ENCODE data around the gene UBE2QL1.

The UBE2QL1 gene

GRCh38 chr5:6453937-6454560 is 5.4 kb downstream of the UBE2QL1 start:
- no peaks in the 10 kb centered on the region for H3F3A ChIP-seq (ENCODE audit: insufficient read depth, low read length)
- no peaks in the 10 kb centered on the region; the same call in 1 of the 2 replicates for H3K27me3 ChIP-seq (ENCODE audit: insufficient read depth, low read length)
- H3K4me3 ChIP-seq (ENCODE audit: low read depth, low read length, poor library complexity, severe bottlenecking) = no peak overlapping the region
- no peak overlapping the region for H2AFZ ChIP-seq (ENCODE audit: low read length)
- H3K4me2 ChIP-seq (ENCODE audit: low read length) = no peak overlapping the region
- no peaks in the 10 kb centered on the region for H3K36me3 ChIP-seq (ENCODE audit: insufficient read depth, low read length)
- no peaks in the 10 kb centered on the region for H3K79me2 ChIP-seq (ENCODE audit: insufficient read depth, low read length)
- no peaks in the 10 kb centered on the region for H4K20me1 ChIP-seq (ENCODE audit: insufficient read depth, low read length)
- no peak overlapping the region for H3K27ac ChIP-seq (ENCODE audit: low read depth, low read length, poor library complexity, severe bottlenecking)
- TF ChIP-seq EZH2 (IDR thresholded peaks at IDR 0.05; ENCODE audit: borderline replicate concordance, low read length) (no peak), CTCF (IDR thresholded peaks at IDR 0.05; ENCODE audit: low read length) (no peak)
- H3K4me1 ChIP-seq (ENCODE audit: insufficient read depth, low read length, severe bottlenecking) = no peaks in the 10 kb centered on the region
- no peak overlapping the region for H3K9ac ChIP-seq (ENCODE audit: low read length)
- no peaks in the 10 kb centered on the region for H3K9me3 ChIP-seq (ENCODE audit: low read length)
- H3K9me2 ChIP-seq (ENCODE audit: low read depth, low read length) = no peaks in the 10 kb centered on the region

- Histone ChIP-seq H3K4me2 (ENCODE audit: low read length) (no peak overlapping the region), H4K20me1 (ENCODE audit: insufficient read depth, low read length) (no peaks in the 10 kb centered on the region), H3F3A (ENCODE audit: insufficient read depth, low read length) (no peaks in the 10 kb centered on the region), H3K27me3 (ENCODE audit: insufficient read depth, low read length) (no peaks in the 10 kb centered on the region; the same call in 1 of the 2 replicates), H3K36me3 (ENCODE audit: insufficient read depth, low read length) (no peaks in the 10 kb centered on the region), H2AFZ (ENCODE audit: low read length) (no peak overlapping the region), H3K4me3 (ENCODE audit: low read depth, low read length, poor library complexity, severe bottlenecking) (no peak overlapping the region), H3K79me2 (ENCODE audit: insufficient read depth, low read length) (no peaks in the 10 kb centered on the region), H3K9me3 (ENCODE audit: low read length) (no peaks in the 10 kb centered on the region), H3K9ac (ENCODE audit: low read length) (no peak overlapping the region), H3K27ac (ENCODE audit: low read depth, low read length, poor library complexity, severe bottlenecking) (no peak overlapping the region), H3K4me1 (ENCODE audit: insufficient read depth, low read length, severe bottlenecking) (no peaks in the 10 kb centered on the region), H3K9me2 (ENCODE audit: low read depth, low read length) (no peaks in the 10 kb centered on the region)
- TF ChIP-seq CTCF (IDR thresholded peaks at IDR 0.05; ENCODE audit: low read length) = no peak
- TF ChIP-seq EZH2 (IDR thresholded peaks at IDR 0.05; ENCODE audit: borderline replicate concordance, low read length) = no peak
Measured at GRCh38 chr5:6454628-6455053, 6.0 kb downstream of the UBE2QL1 start.

GRCh38 chr5:6455571-6456200 is 7.0 kb downstream of the UBE2QL1 start:
- Histone ChIP-seq H3K9me3 (ENCODE audit: low read length) (no peaks in the 10 kb centered on the region), H3K9me2 (ENCODE audit: low read depth, low read length) (no peaks in the 10 kb centered on the region), H3K4me3 (ENCODE audit: low read depth, low read length, poor library complexity, severe bottlenecking) (no peak overlapping the region), H3K9ac (ENCODE audit: low read length) (no peak overlapping the region), H3K27ac (ENCODE audit: low read depth, low read length, poor library complexity, severe bottlenecking) (no peak overlapping the region), H3K4me1 (ENCODE audit: insufficient read depth, low read length, severe bottlenecking) (no peaks in the 10 kb centered on the region), H3K36me3 (ENCODE audit: insufficient read depth, low read length) (no peaks in the 10 kb centered on the region), H2AFZ (ENCODE audit: low read length) (no peak overlapping the region), H3F3A (ENCODE audit: insufficient read depth, low read length) (no peaks in the 10 kb centered on the region), H3K79me2 (ENCODE audit: insufficient read depth, low read length) (no peaks in the 10 kb centered on the region), H3K27me3 (ENCODE audit: insufficient read depth, low read length) (no peaks in the 10 kb centered on the region; the same call in 1 of the 2 replicates), H4K20me1 (ENCODE audit: insufficient read depth, low read length) (no peaks in the 10 kb centered on the region), H3K4me2 (ENCODE audit: low read length) (no peak overlapping the region)
- no peak for TF ChIP-seq EZH2 (IDR thresholded peaks at IDR 0.05; ENCODE audit: borderline replicate concordance, low read length)
- no peak for TF ChIP-seq CTCF (IDR thresholded peaks at IDR 0.05; ENCODE audit: low read length)

All from OCI-LY1 (cell line).